NCI-H1417 (cell line): ENCODE measurements around the gene UGT2B7.
"Not testable (repeated sequence)": the region's sequence is repeated elsewhere in the genome, so short reads cannot be mapped to it uniquely, and the experiment has no call there.

ENCODE experiments used
- DNase-seq, 3 experiments: peaks; one replicate each; lab custom pipeline; 2025; lab: John Stamatoyannopoulos, UW

The UGT2B7 gene

GRCh38 chr4:69088473-69088872 is 7.8 kb upstream of the UGT2B7 start:
- no peak for DNase-seq

DNA sequence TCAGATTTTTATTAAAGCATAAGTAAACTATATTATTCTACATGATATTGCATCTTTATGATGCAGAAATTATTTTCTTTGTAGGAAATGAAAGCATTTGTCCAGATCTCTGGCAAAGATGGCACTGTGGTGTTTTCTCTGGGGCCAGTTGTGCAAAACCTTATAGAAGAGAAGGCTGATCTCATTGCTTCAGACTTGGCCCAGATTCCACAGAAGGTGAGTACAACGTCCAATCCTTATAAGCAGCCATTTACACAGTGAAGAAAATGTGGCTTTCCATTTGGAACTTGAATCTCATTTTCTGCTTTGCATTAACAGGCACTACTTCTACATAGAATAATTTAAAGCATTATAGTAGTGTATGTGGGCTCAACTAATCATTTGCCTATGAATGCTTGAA is 6.9 kb upstream of the UGT2B7 start:
- DNase-seq: no peak

DNA sequence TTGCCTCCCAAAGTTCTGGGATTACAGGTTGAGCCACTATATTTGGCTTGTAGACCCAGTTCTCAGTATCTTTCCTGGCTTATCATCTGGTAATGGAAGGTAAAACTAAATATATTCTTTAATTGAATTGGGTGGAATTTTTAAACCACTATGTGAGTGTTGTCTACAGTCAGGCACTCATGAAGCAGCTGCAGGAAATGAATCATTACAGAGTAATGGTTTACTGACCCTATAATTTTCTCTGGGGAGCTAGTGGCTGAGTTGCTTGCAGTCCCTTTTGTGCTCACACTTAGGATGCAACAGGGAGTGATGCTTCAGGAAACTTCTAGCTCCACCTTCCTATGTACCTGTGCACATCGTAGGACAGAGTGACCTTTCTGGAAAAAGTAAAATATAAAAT is 4.1 kb upstream of the UGT2B7 start:
- DNase-seq: peak in 2 of 3 experiments; percentile 39 to 89

DNA sequence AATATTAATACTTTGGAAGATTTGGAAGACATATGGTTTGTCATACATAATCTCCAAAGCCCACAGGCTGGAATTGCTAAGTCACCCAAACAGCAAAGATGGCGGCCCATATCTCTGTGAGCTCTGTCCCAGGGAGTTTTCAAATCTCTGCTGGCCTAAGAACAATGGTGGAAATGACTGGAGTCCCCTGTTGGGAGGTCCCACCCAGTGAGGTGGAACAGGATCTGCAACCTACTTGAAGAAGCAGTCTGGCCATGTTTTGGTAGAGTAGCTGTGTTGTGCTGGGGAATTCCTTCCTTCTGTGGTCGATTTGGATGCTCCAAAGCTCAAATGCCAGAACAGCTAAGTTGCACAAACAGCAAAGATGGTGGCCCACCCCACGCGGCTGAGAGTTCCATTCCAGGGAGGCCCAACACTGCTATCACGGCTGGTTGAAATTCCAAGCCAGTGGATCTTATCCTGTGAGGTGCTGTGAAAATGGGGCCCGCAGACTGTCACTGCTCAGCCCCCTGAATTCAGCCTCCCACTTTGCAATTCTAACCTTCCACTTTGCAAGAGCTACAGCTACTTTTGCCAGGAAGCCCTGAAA is 3.2 kb upstream of the UGT2B7 start:
- no peak for DNase-seq

DNA sequence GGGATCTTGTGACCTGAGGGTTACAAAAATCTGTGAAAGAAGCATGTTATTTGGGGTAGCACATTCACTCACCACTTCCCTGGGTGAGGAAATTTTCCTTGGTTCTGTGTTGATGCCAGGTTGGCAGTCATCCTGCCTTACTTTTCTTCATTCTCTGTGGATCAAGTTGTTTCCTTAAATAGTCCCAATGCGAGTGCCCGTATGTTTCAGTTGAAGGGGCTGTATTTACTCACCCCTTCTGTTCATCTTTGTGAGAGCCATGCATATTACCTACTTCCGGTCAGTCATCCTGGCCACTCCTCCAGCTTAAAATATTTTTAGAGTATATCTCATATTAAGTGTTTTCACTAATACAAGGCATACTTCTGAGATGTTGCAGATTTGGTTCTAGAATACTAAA is 2.6 kb upstream of the UGT2B7 start:
- no peak for DNase-seq

DNA sequence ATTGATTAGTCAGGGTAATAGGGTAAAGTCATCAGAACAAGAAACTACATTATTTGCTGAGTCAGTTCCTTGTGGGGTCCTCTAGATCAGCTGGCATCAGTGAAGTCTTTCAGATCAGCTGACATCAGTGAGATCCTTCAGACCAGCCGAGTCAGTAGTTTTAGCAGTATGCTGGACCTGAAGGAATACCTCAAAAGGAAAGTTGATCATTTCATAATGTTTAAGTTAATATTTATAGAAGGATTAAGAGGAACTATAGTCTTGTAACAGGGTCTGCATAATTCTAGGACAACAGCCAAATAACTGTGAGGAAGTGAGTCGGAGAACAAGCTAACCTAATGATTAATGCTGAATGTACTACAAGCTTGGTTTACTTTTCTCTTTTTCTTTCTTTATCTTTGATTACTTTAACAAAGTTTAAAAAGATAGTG is 958 bp upstream of the UGT2B7 start:
- DNase-seq: no peak

DNA sequence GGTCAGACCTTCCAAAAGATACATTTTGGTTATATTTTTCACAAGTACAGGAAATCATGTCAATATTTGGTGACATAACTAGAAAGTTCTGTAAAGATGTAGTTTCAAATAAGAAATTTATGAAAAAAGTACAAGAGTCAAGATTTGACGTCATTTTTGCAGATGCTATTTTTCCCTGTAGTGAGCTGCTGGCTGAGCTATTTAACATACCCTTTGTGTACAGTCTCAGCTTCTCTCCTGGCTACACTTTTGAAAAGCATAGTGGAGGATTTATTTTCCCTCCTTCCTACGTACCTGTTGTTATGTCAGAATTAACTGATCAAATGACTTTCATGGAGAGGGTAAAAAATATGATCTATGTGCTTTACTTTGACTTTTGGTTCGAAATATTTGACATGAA is 536 bp downstream of the UGT2B7 start:
- no peak for DNase-seq

GRCh38 chr4:69098470-69098869 is 2.2 kb downstream of the UGT2B7 start:
- DNase-seq: no peak

DNA sequence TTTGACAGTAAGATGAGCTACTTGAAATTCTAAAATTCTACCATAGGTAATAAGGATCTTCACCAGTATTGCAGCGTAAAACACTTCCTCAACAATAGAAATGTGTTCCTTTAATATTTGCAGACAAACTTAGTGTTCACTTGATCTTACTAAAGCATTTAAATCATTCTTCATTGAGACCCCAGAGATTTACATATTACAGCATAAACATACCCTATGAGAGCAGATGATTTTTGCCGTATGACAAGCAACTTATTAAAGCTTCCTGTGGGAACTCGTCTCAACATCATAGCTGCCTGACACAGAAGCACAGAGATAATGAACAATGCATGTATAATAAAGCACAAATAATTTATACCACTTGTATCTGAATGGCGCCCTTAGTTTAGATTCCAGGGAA is 3.6 kb downstream of the UGT2B7 start:
- DNase-seq: no peak

DNA sequence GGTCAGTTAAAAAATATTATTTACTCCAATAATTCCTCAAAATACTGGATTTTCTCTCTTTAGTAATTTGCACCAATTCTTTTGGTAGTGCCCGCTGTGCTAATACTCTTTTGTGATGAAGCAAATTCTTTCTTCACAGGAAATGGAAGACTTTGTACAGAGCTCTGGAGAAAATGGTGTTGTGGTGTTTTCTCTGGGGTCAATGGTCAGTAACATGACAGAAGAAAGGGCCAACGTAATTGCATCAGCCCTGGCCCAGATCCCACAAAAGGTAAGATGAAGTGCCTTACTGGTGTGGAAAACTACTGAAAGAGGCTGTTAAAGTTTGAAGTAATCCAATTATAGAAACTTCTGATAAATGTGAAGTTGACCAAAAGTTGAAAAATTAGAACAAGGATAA is 6.4 kb downstream of the UGT2B7 start:
- not testable (repeated sequence) for DNase-seq

DNA sequence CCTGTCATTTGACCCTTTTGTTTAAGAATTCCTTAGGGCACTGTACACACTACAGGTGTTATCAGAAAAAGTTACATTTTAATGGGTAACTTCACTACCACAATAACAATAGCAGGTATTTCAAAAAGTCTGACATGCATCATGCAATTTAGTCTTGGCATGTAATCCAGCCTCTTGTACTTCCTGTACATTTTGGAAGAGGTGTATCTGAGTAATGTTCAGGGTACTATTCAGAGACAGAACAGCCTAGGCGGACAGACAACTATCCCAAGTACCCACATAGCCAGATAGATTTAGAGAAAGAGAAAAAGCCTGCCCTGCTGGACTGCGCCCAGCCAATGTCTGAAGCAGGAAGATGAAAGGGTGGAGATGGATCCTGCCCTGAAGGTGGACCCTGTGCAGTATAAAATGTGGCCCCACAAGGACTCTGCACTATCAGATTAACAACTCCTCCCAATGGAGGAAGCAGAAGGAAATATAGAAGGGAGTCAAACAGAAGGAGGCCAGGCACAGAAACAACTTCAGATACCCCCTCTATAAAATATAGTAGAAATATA is 8.5 kb downstream of the UGT2B7 start:
- no peak for DNase-seq

DNA sequence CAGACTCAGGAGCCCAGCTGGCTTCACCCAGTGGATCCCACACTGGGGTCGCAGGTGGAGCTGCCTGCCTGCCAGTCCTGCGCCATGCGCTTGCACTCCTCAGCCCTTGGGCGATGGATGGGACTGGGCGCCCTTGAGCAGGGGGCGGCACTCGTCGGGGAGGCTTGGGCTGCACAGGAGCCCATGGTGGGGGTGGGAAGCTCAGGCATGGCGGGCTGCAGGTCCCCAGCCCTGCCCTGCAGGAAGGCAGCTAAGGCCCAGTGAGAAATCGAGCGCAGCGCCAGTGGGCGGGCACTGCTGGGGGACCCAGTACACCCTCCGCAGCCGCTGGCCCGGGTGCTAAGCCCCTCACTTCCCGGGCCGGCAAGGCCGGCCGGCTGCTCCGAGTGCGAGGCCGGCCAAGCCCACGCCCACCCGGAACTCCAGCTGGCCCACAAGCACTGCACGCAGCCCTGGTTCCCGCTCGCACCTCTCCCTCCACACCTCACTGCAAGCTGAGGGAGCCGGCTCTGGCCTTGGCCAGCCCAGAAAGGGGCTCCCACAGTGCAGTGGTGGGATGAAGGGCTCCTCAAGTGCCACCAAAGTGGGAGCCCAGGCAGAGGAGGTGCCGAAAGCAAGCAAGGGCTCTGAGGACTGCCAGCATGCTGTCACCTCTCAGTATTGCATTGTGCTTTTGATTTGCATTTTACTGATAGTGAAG is 19.0 kb downstream of the UGT2B7 start:
- DNase-seq: not testable (repeated sequence)

GRCh38 chr4:69115851-69116213 is 19.6 kb downstream of the UGT2B7 start:
- no peak for DNase-seq

DNA sequence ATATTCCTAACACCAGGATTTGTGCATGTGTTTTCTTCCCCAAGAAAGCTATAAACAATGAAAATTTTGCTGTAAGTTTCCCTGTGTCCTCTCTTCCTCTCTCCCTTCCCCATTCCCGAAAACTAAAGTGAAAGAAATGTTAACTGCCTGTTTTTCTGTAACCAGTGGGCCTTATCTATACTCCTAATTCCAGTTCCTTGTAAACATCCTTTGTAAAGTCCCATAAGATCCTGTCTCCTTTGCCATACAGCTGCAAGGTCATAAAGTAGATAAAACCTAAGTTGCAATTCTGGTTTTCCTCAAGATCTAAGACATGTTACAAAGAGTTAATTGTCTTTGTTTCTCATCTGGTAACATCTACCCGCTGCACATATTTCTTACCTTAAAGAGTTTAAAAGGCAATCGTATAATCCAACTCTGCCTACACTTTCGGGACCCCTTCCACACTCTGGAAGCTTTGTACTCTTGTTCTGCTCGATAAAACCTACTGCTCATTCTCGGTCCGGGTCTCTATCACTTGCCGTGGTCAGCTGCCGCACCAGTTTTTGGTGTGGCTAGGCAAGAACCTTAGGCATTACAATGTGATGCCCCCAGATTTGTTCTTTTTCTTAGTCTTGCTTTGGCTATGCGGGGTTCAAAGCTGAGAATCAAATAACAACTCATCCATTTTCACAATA is 20.5 kb downstream of the UGT2B7 start:
- no peak for DNase-seq

- DNase-seq: no peak
These were observed 24.6 kb downstream of the UGT2B7 start for GRCh38 chr4:69120870-69121269.

GRCh38 chr4:69122476-69122875 is 26.2 kb downstream of the UGT2B7 start:
- DNase-seq: no peak

DNA sequence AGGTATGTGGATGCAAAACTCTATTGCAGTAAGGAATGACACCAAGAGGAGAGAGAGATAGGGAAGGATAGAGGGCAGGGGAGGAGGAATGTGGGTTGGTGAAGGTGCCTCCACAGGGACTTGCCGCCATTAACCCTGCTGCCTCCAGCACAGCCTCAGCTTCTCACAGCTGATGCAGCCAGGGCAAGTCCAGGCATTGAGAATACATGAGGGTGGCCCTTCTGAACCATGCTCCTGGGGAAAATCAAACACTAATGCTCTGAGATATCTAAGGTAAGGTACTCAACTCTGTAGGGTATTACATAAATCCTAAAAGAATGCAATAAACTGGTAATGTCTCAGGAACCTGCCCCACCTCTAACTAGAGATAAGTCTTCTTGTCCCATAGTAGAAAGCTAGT is 28.7 kb downstream of the UGT2B7 start:
- no peak for DNase-seq

DNA sequence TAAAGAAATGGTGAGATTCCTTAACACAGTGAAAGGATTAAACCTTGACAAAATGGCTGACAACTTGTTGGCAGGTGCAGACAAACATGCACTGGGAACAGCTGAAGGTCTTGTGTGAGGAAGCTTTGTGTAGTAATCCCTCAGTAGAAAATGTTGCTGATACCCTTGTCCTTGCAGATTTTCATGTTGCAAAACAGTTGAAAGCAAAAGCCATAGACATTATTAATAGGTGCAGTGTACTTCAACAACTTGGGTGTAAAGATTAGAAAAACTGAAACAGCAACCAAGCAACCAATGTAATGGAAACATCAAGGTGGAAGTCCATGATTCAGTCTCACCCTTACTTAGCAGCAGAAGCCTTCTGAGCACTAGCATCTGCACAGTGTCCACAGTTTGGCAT is 29.8 kb downstream of the UGT2B7 start:
- DNase-seq: no peak

- no peak for DNase-seq
These were observed 37.7 kb downstream of the UGT2B7 start for GRCh38 chr4:69133993-69134392.

DNA sequence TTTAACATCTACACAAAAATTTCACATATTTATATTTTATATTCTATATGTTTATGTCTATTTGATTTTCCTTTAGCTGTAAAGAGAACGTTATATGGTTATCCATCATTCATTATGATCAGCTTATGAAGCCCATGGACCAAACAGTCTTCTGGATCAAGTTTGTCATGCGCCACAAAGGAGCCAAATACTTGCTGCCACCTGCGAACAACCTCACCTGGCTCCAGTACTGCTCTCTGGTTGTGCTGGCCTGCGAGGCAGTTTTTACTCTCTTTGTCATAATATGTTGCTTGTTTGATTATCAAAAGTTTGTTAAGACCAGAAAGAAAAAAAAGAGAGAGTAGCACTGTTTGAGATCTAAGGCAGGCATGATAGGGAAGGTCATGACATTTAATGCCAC is 38.2 kb downstream of the UGT2B7 start:
- no peak for DNase-seq

- no peak for DNase-seq
These were observed 45.0 kb downstream of the UGT2B7 start for GRCh38 chr4:69141320-69141719.

DNA sequence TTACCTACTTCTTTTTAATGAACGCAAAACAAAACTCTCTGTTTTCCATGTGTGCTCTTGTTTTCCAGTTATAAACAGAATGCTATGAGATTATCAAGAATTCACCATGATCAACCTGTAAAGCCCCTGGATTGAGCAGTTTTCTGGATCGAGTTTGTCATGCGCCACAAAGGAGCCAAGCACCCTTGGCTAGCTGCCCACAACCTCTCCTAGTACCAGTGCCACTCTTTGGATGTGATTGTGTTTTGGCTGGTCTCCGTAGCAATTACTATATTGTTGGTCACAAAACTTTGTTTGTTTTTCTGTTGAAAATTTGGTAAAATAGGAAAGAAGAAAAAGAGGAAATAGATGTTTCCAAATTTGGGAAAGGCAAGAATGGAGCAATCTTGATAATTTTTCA is 51.1 kb downstream of the UGT2B7 start:
- DNase-seq: no peak

DNA sequence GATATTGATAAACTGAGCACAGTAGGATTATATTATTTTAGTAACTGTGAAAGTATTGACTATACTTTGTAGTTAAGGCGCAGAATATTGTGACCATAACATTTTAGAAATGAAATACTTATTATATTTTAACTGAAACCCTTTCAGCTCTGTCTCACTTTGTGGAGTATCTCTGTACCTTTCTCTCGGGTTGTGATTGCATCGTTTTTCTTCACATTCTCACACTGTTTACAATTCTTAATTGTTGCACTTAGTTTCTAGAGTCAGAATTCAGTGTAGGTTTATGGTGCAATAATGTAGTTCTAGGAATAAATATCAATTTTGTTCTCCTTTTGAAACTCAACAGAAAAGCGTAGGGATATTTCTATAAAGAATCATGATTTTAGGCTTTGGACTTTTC is 57.7 kb downstream of the UGT2B7 start:
- DNase-seq: no peak
